Stimulated activated CD4-positive, alpha-beta T cell treated with anti-CD3 and anti-CD28 coated beads, Interleukin-15, amount 100 ng/mL, for 24 hours (primary cell): ENCODE results near the gene MSH5.

Experiments used
- DNase-seq: peaks from one replicate; pipeline ENCODE4 v3.0.0-alpha.2; 2020

Gene MSH5

GRCh38 chr6:31730631-31731086, 9.1 kb upstream of the MSH5 start:
- DNase-seq = no peak

- no peak for DNase-seq
Observed at GRCh38 chr6:31732029-31732428, 7.8 kb upstream of the MSH5 start.

DNA sequence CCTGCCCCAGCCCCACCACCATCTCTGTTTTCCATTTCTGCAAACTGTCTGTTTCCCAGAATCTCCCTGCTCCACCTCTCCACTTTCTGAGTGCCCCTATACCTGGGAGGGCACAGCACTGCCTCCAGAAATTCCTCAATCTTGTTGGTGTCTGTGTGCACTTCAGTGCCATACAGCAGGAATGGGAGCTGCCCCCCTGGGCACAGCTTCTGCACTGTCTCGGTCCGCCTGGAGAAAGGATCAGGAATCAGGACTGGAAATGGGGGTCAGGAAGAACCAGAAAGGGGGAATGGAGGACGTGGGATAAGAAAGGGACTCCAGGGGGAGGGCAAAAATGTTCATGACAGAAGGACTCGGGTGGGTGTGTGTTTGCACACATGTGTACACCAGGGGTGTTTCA, 6.1 kb upstream of the MSH5 start:
- no peak for DNase-seq

DNA sequence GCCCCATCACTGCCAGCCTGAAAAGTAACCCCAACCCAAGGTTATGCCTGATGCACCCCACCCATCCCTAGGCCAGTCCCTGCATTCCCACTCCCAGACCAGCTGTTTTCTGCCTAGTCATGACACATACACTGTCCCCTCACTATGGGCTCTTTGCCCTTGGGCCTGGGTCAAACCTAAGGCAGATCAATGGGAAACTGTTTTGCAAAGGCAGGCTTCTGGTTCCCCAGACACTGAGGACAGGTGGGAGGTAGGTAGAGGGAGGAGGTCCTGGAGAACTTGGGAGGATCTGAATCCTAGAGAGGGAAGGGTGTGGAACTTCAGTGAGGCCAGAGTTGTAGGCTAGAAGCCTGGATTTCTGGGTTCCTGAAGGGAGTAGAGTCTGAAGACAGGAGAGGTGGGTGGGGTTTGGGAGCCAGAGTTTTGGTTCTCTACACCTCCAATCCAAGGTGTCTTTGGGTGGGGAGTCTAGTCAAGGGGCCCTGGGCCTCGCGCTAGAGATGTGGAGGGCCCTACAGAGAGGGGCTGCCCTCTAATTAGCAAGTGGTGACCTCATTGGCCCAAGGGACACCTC, 5.5 kb upstream of the MSH5 start:
- DNase-seq = no peak

- DNase-seq = peak; percentile 69
Observed at GRCh38 chr6:31734821-31735406, 4.9 kb upstream of the MSH5 start.

- peak; percentile 91 for DNase-seq
Observed at GRCh38 chr6:31736021-31736767, 3.6 kb upstream of the MSH5 start, which contains the start of gene CLIC1. TSS of gene CLIC1 (minus strand) at chr6:31736530. CDS start at chr6:31736300, 230 bp downstream.

GRCh38 chr6:31736768-31737314, 3.0 kb upstream of the MSH5 start:
- DNase-seq = no peak

DNA sequence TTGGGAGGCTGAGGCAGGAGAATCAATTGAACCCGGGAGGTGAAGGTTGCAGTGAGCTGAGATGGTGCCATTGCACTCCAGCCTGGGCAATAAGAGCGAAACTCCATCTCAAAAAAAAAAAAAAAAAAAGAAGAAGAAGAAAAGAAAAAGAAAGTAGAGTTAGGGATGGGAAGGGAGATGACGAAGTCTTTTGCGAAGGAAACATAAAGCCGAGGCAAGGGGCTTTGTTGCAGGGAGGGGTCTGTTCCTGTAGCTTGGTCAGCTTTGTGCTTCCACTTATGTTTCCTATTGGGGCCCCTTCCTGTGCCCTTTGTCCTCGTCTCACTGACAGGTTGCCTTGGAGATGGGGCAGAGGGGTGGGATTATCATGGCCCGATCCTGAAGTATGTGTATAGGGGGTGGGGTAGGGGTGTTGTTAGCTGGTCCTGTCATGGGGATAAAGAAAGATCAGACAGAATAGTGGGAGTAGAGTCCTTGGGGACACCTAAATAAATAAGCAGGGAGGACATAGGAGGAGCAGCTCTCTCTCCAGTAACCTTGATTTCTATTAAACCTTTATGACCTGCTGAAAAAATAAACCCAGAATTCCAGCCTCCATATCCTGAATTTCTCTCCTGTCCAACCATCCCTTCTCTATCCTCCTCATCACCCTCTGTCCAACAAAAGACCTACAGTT, 2.4 kb upstream of the MSH5 start:
- DNase-seq = no peak

GRCh38 chr6:31737991-31738979, 1.5 kb upstream of the MSH5 start:
- DNase-seq = peak; percentile 79

- DNase-seq = peak; percentile 58
Observed at GRCh38 chr6:31740397-31741223, 805 bp downstream of the MSH5 start.

- no peak for DNase-seq
Observed at GRCh38 chr6:31741815-31742214, 2.0 kb downstream of the MSH5 start.

DNA sequence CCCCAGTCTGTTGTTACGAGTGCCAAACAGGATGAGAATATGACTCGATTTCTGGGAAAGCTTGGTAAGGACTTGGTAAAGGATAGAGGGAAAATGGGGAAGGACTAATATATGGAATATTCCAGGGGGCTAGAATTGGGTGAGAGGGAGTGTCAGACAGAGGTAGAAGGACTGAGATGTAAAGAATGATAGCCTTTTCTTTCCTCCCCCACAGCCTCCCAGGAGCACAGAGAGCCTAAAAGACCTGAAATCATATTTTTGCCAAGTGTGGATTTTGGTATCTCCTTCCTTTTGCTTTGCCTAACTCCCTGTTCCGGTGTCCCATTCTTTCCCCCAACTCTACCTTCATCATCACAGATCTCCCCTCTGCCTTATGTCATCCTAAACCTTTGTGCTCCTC, 3.1 kb downstream of the MSH5 start:
- DNase-seq = no peak

DNA sequence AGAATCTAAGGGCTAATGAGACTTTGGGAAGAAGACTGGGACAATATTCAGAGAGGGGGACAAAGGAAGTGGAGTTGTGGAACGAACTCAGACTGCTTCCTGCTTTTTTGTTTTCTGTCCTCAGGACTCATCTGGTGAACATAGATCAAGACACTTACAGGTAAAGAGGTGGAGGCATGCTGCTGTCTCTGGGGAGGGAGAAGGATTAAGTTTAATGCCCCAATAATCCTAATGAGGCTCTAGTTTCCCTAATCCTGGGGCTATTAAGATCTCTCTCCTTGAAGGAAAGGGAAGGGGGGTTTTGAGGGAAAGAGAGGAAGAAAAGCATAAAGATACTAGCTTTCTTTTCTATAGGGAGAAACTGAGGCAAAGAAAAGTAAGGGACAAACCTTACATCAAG, 4.6 kb downstream of the MSH5 start:
- DNase-seq = no peak

DNA sequence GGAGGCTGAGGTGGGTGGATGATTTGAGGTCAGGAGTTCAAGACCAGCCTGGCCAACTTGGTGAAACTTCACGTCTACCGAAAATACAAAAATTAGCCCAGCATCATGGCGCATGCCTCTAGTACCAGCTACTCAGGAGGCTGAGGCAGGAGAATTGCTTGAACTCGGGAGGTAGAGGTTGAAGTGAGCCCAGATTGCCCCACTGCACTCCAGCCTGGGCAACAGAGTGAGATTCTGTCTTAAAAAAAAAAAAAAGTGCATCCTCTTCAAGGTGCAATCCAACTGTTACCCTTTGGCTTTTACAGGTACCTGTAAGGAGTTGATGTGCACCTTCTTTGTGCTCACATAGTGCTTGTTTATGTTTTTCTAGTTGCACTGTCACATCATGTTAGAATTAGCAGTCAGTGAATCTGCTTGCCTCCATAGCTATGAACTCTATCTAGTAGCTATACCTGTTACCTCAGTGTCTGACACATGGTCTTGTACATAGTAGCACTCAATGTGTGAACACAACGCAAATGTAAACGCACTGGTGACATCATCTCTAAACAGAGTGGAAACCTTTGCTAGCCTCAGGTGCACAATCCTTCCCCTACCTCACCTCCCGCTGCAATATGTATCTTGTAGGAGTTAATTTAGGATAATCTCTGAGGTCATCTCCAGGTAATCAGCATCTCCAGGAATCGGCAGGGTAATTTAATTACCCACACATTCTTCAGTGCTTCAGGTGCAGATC, 9.7 kb downstream of the MSH5 start:
- DNase-seq = no peak

DNA sequence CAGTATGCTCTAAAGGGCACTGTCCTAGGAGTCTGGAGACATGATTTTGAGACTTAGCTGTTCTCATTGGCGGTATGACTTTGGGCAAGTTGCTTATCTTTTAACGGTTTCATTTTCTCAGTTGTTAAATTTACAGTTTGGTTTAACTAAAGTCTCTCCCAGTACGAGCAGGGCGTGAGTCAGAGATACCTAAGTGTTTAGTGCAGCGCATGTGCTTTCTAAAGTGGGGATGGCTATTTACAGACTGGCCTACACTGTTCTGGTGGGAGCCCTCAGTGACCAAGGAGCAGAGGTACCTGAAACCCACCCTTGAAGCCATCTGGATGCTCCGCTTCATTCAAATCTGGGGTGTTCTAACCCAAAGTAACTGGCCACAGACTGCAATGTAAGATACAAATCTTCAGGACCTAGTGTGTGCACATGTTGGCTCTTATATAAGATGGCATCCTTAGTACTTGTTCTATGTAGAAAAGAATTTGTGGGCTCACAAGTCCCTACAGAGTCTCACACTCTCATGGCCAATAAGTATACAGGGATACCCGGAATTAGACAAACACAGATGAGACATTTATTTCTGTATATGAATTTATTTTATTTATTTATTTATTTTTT, 10.7 kb downstream of the MSH5 start:
- DNase-seq = no peak

GRCh38 chr6:31752739-31753319, 13.0 kb downstream of the MSH5 start:
- no peak for DNase-seq

DNA sequence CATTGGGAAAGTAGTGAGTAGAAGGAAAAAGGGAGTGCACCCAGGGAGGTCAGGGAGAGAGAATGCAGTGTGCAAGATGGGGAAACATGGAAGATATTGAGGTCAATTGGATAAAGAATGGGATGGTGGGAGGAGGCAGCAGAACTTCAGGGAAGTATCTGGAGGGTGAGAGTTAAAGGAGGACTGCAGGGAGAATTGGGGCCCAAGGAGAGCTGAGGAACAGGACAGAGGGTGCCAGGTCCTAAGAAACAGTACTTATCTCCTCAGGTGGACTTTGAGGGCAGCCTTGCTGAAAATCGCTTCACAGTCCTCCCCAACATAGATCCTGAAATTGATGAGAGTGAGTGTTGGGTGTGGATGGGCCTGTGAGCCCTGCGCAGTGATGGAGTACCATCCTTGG, 18.5 kb downstream of the MSH5 start:
- no peak for DNase-seq

DNA sequence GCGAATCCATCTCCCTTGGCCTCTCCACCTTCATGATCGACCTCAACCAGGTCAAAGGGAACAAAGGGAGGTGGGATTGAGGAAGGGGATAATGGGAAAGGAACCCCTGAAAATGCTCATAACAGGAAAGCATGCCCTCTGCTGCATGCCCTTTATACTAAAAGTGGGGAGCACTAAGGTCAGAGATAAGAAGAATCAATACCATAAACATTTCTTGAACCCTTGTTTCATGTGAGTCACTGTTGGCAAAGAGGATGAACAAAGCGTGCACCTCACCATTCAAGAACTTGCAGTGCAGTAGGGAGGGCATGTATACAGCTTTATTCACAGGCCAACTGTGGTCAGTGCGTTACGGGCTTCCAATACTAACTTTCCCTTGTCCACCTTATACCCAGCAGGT, 21.0 kb downstream of the MSH5 start:
- no peak for DNase-seq

- no peak for DNase-seq
Observed at GRCh38 chr6:31761343-31761742, 21.5 kb downstream of the MSH5 start.

- DNase-seq = no peak
Observed at GRCh38 chr6:31762356-31762755, 22.6 kb downstream of the MSH5 start, which contains the start of gene SAPCD1. TSS of gene SAPCD1 (plus strand) at chr6:31762656. CDS start at chr6:31763055, 399 bp downstream.
